MM.1S (cell line): ENCODE results near the gene TANC1.

ENCODE experiments used
- DNase-seq: peaks from one replicate; pipeline ENCODE4 v3.0.0-alpha.2; 2015
- H2AFZ ChIP-seq: fragments of 300-600 bp; sonication (generic); 2 replicates; pipeline ENCODE4 v1.6.0; 2016; ENCODE audit warnings: antibody characterized with exemption, low read length
- H3F3A ChIP-seq: fragments of 300-600 bp; sonication (generic); 2 replicates; pipeline ENCODE4 v1.6.1; 2016; ENCODE audit warnings: mild to moderate bottlenecking, antibody characterized with exemption, low read length, moderate library complexity, mixed read lengths; ENCODE audit not compliant: insufficient read depth
- H3K27ac ChIP-seq: fragments of 300-600 bp; sonication (generic); 2 replicates; pipeline ENCODE4 v1.5.1; 2016; ENCODE audit warnings: mild to moderate bottlenecking, low read length
- H3K27me3 ChIP-seq: fragments of 300-600 bp; sonication (generic); replicated peaks from 2 replicates; pipeline ENCODE4 v1.6.0; 2016; ENCODE audit warnings: low read length; ENCODE audit not compliant: insufficient read depth
- H3K36me3 ChIP-seq: fragments of 300-600 bp; sonication (generic); replicated peaks from 2 replicates; pipeline ENCODE4 v1.6.1; 2016; ENCODE audit warnings: mild to moderate bottlenecking, low read length, mixed read lengths; ENCODE audit not compliant: insufficient read depth
- H3K4me1 ChIP-seq: fragments of 300-600 bp; sonication (generic); 2 replicates; pipeline ENCODE4 v1.6.1; 2016; ENCODE audit warnings: low read length, mixed read lengths
- H3K4me2 ChIP-seq: fragments of 300-600 bp; sonication (generic); 2 replicates; pipeline ENCODE4 v1.6.0; 2016; ENCODE audit warnings: low read depth, low read length
- H3K4me3 ChIP-seq: fragments of 300-600 bp; sonication (generic); 2 replicates; pipeline ENCODE4 v1.5.1; 2016; ENCODE audit warnings: low read length, mixed read lengths
- H3K79me2 ChIP-seq: fragments of 300-600 bp; sonication (generic); 2 replicates; pipeline ENCODE4 v1.6.1; 2016; ENCODE audit warnings: mixed run types, low read length, mixed read lengths
- H3K9ac ChIP-seq: fragments of 300-600 bp; sonication (generic); 2 replicates; pipeline ENCODE4 v1.6.1; 2016; ENCODE audit warnings: low read length, mixed read lengths
- H3K9me2 ChIP-seq: fragments of 300-600 bp; sonication (generic); replicated peaks from 2 replicates; pipeline ENCODE4 v1.6.1; 2016; ENCODE audit warnings: mild to moderate bottlenecking, low read length, mixed read lengths; ENCODE audit not compliant: insufficient read depth
- H3K9me3 ChIP-seq: fragments of 300-600 bp; sonication (generic); replicated peaks from 2 replicates; pipeline ENCODE4 v1.6.1; 2016; ENCODE audit warnings: mild to moderate bottlenecking, low read length, mixed read lengths; ENCODE audit not compliant: insufficient read depth
- H4K20me1 ChIP-seq: fragments of 300-600 bp; sonication (generic); 2 replicates; pipeline ENCODE4 v1.6.1; 2016; ENCODE audit warnings: mild to moderate bottlenecking, low read length, moderate library complexity, mixed read lengths; ENCODE audit not compliant: insufficient read depth
- CTCF ChIP-seq: fragments of 300-600 bp; sonication (generic); IDR thresholded peaks from 2 replicates; pipeline ENCODE4 v1.5.1; 2016; ENCODE audit warnings: antibody characterized with exemption, low read length, mixed read lengths
- EZH2 ChIP-seq: fragments of 300-600 bp; sonication (generic); optimal IDR thresholded peaks from 2 replicates; pipeline ENCODE3; 2017; ENCODE audit warnings: low read depth, mild to moderate bottlenecking, antibody characterized with exemption, low read length, mixed read lengths
- EZH2phosphoT487 ChIP-seq: fragments of 300-600 bp; sonication (generic); IDR thresholded peaks from 2 replicates; pipeline ENCODE4 v1.6.1; 2018; ENCODE audit warnings: antibody characterized with exemption, low read length

Gene TANC1

GRCh38 chr2:159267921-159268320 lies 299.5 kb downstream of the TANC1 start:
- no peaks in the 10 kb centered on the region for H3F3A ChIP-seq
- DNase-seq: no peak
- TF ChIP-seq EZH2 (no peak), CTCF (no peak), EZH2phosphoT487 (no peak)
- no peaks in the 10 kb centered on the region for H3K9me3 ChIP-seq
- no peak overlapping the region for H3K27ac ChIP-seq
- no peaks in the 10 kb centered on the region for H3K9me2 ChIP-seq
- H3K36me3 ChIP-seq: no peaks in the 10 kb centered on the region
- no peak overlapping the region for H3K9ac ChIP-seq
- no peaks in the 10 kb centered on the region for H3K4me1 ChIP-seq
- no peaks in the 10 kb centered on the region for H3K27me3 ChIP-seq
- no peaks in the 10 kb centered on the region for H4K20me1 ChIP-seq
- no peaks in the 10 kb centered on the region for H3K79me2 ChIP-seq
- no peak overlapping the region for H3K4me3 ChIP-seq
- no peak overlapping the region for H2AFZ ChIP-seq
- H3K4me2 ChIP-seq: no peak overlapping the region

GRCh38 chr2:159270744-159271379 lies 302.4 kb downstream of the TANC1 start:
- no peak overlapping the region for H3K4me3 ChIP-seq
- H3K4me1 ChIP-seq: no peaks in the 10 kb centered on the region
- DNase-seq: no peak
- H3K36me3 ChIP-seq: no peaks in the 10 kb centered on the region
- H3F3A ChIP-seq: no peaks in the 10 kb centered on the region
- no peak overlapping the region for H2AFZ ChIP-seq
- no peak for TF ChIP-seq CTCF
- no peaks in the 10 kb centered on the region for H3K9me2 ChIP-seq
- no peaks in the 10 kb centered on the region for H3K79me2 ChIP-seq
- H4K20me1 ChIP-seq: no peaks in the 10 kb centered on the region
- H3K27ac ChIP-seq: no peak overlapping the region
- no peaks in the 10 kb centered on the region for H3K9me3 ChIP-seq
- no peaks in the 10 kb centered on the region for H3K27me3 ChIP-seq
- H3K9ac ChIP-seq: no peak overlapping the region
- no peak overlapping the region for H3K4me2 ChIP-seq

GRCh38 chr2:159272156-159272555 lies 303.7 kb downstream of the TANC1 start:
- H3K4me3 ChIP-seq: no peak overlapping the region
- H2AFZ ChIP-seq: no peak overlapping the region
- H3K9me2 ChIP-seq: no peaks in the 10 kb centered on the region
- H3K4me2 ChIP-seq: no peak overlapping the region
- no peaks in the 10 kb centered on the region for H3K79me2 ChIP-seq
- TF ChIP-seq EZH2phosphoT487 (no peak), CTCF (no peak), EZH2 (no peak)
- H3K4me1 ChIP-seq: no peaks in the 10 kb centered on the region
- H3K9me3 ChIP-seq: no peaks in the 10 kb centered on the region
- no peaks in the 10 kb centered on the region for H3K36me3 ChIP-seq
- no peaks in the 10 kb centered on the region for H4K20me1 ChIP-seq
- no peak overlapping the region for H3K9ac ChIP-seq
- DNase-seq: no peak
- no peak overlapping the region for H3K27ac ChIP-seq
- no peaks in the 10 kb centered on the region for H3K27me3 ChIP-seq
- H3F3A ChIP-seq: no peaks in the 10 kb centered on the region

- H3K4me2 ChIP-seq: no peak overlapping the region
- no peak overlapping the region for H3K4me3 ChIP-seq
- no peaks in the 10 kb centered on the region for H3K79me2 ChIP-seq
These were observed 306.7 kb downstream of the TANC1 start for GRCh38 chr2:159275111-159275510.

More at GRCh38 chr2:159275111-159275510, 306.7 kb downstream of the TANC1 start:
- H3K4me1 ChIP-seq: no peaks in the 10 kb centered on the region
- no peaks in the 10 kb centered on the region for H3K9me2 ChIP-seq
- H3F3A ChIP-seq: no peaks in the 10 kb centered on the region
- H2AFZ ChIP-seq: no peak overlapping the region
- H3K9me3 ChIP-seq: no peaks in the 10 kb centered on the region
- H4K20me1 ChIP-seq: no peaks in the 10 kb centered on the region
- H3K9ac ChIP-seq: no peak overlapping the region
- no peak for DNase-seq
- H3K27ac ChIP-seq: no peak overlapping the region
- H3K27me3 ChIP-seq: no peaks in the 10 kb centered on the region
- TF ChIP-seq EZH2 (no peak), CTCF (no peak), EZH2phosphoT487 (no peak)
- peaks cover 5% of the 10 kb centered on the region; the same call in 1 of the 2 replicates for H3K36me3 ChIP-seq
